Measurements from ENCODE around the gene RNF17.
"Not testable (repeated sequence)": the region's sequence is repeated elsewhere in the genome, so short reads cannot be mapped to it uniquely, and the experiment has no call there.

Gene RNF17

DNA sequence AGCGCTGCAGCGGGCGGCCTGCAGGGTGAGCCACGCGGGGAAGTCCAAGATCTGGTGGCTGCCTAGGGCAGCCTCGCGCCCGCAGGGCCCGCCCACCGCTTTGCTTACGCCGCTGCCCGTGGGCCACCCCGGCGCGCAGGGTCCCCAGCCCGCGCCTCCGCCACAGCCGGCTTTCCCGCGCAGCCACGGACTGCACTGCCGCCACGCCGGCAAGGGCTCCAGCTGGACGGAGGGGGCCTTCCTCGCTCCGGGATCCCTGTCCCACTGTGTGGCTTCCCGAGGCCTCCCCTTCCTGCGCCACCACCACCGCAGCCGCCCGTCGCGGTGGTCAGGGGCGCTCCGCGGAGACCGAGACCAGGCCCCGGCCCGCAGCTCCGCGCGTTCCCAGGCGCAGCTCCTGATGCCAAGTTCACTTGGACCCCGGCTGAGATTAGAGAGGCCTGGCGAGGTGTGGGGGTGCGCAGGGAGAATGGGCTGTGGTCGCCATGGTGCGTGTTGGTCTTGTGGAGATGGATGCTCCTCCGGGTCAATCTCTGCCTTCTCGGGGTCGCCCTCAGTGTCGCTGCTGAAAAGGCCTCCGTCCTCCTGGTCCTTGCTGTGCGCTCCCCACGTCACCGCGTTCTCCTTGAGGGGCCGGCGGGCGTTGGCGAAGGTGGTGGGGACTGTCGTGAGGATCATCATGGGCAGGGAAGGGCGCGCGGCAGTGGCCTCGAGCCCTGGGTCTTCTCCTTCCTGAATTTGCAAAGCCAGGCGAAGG lies 17.9 kb upstream of the RNF17 start:
- DNase-seq: no peak

DNA sequence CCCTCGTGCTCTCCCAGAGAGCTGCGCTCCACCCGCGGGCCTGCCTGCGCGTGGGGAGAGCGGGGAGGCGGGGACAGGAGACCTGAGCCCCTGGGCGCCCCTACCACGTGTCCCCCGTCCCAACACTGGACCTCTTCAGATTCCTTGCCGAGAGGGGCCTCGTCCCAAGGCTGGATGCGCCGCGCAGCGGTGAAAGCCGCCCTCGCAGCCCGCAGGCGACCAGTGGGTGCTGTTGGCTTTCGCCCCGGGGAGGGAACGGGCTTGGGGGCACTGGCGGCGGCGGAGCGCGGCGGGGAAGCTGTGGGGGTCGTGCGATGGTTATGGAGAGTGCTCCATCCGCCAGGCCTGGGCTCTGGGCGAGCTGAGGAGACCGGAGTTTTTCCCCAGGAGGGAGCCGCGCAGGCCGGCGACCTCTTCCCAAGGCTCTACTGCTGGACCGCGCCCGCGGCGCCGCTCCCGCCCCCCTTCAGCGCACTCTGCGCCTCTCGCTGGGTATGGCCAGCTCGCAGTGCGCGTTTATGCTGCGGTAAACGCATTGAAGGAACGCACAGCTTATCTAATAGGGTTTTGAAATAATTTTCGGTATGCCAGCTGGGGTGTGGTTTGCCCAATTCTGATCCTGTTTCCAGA lies 17.2 kb upstream of the RNF17 start:
- DNase-seq: peak; percentile 41

DNA sequence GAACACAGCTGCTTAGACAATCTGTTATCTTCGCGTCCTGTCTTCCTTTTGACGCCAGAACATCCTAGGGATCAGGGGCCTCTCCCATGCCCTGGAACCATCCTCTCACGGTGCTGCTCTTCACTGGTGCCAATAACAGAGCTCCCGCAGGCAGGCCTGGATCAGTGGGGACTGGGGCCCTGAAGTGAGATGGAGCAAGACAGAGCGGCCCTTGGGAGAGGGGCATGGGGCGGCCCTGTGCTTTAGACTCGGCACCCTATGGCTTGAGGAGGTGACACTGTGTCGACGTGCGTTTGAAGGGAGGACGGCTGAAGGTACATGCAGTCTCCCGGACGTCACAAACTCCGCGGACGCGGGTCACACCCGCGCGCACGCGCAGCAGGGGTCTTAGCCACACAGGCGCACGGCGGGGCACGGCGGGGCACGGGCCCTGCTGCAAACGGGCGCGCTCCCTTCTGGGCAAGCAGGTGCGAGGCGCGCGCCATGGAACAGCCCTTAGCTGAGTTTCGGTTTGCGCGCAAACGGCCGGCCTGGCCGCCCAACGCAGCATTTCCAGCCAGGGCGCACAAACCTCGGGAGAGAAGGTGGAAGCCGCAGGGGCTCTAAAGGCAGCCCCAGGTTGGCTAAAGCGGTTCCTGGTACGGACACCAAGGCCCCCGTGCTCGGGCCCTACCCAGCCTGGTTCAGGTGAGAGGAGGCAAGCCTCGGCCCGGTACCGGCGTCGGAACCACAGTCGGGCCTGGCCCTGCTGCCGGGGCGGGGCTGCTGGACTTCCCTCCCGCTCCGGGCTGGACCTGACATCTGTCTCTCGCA lies 16.5 kb upstream of the RNF17 start:
- DNase-seq: peak; percentile 60

DNA sequence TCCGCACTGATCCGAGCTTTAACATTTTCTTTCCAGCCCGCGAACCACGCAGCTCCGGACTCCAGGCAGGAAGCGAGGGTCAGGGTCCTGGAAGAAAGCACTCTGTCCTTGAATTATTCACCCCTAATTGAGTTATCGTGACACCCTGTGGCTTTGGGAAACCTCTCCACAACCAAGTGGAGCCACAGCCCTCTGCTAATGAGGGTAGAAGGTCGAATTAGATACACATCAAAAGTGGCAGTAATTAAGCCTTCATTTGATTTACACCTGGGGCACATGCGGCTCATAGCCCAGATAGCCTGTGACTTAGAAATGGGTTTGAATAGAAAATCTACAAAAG lies 15.9 kb upstream of the RNF17 start:
- DNase-seq: no peak

DNA sequence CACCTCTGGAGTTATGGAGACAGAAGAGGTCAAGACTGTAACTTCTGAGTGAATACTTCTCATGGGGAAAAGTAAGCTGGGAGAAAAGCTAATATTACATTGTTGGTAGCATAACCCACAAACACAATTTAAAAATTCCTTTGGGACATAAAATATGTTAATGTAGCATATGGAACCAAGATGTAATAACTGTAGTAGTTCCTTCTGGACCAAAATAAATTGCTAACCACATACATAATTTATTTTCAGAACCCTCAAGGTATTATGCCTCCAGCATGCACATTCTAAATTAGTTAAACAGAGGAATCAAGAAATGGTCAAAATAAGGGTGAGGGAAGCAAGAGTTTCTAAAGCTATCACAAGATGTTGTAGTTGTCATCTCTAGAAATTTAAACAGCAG lies 4.8 kb upstream of the RNF17 start:
- DNase-seq: no peak

DNA sequence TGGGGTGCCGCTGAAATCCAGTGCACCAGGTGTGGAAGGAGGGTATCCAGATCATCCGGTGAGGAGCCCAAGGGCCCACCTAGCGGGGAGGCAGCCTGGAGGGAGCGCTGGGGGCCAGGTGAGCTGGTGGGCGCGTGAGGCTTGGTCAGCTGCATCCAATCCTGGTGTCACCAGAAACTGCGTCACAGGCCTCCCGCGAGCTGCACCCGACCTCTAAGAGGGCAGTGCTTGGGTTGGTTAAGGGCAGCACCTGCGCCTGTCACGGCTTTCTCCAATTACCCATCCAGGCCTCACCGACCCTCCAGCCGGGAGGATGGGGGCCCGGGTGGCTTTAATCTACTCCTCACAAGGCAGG lies 284 bp downstream of the RNF17 start:
- DNase-seq: no peak

DNA sequence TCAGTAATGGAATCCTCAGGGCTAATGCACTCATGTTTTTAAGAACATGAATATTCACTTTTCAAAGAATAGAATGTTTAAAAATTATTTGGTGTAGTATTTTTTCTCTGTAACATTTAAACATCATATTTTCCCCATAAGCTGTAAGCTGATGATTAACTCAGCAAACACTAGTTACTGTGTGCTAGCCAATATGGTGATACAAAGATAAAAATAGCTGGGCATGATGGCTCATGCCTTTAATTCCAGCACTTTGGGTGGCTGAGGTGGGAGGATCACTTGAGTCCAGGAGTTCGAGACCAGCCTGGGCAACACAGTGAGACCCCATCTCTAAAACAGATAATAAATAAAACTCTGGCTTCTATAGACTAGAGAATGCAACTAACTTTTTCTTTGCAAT lies 13.2 kb downstream of the RNF17 start:
- no peak for DNase-seq

DNA sequence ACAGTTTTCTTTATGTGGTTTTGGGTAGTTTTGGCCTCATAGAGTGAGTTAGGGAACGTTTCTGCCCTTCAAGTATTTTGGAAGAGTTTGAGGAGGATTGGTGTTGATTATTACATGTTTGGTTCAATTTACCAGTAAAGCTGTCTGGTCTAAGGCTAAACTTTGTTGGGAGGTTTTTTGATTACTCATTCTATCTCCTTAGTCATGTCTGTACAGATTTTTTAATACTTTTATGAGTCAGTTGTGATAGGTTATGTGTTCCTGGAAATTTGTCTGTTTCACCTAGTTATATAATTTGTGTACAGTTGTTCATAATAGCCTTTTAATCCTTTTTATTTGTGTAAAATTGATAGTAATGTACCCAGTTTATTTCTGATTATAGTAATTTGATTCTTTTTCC lies 20.4 kb downstream of the RNF17 start:
- peak; percentile 29 for DNase-seq

DNA sequence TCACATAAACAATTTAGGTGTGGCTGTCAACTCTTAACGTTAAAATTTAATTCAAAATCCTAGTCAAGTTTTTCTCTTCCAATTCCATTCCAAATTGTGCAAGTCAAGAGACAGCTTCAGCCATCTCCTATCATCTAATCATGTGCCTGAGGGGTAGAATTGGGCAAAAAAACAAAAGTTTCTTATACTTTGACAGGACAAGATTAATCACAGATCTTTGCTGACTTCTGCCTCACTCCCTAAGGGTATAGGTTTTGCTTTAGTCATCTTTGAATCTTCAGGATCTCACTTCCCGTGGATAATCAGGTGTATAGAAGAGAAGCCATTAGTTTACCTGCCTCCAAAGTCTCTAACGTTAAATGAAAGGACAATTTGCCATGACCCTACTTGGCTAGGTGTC lies 24.6 kb downstream of the RNF17 start:
- DNase-seq: no peak

DNA sequence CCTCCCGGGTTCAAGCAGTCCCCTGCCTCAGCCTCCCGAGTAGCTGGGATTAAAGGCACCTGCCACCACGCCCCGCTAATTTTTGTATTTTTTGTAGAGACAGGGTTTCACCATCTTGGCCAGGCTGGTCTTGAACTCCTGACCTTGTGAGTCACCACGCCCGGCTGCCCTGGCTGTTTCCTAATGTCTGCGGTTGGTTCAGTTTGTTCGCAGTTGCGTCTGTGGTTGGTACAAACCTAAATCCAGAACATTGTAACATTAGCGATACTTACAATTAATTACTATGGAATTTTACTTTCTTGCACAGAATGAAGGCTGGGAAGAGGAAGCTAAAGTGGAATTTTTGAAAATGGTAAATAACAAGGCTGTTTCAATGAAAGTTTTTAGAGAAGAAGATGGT lies 38.1 kb downstream of the RNF17 start:
- DNase-seq: no peak

DNA sequence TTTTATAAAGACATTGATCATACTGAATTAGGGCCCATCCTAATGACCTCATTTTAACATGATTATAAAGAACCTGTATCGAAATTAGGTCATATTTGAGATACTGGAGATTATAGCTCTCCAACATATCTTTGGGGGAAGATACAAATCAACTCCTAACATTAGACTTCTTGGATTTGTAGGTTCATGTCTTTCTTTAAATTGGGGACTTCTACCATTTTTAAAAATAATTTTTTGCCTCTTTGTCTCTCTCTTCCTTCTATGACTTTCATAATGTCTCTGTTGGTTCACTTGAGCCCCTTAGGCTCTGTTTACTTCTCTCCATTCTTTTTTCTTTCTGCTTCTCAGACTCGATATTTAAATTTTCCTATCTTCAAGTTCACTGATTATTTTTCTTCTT lies 57.2 kb downstream of the RNF17 start:
- DNase-seq: no peak

DNA sequence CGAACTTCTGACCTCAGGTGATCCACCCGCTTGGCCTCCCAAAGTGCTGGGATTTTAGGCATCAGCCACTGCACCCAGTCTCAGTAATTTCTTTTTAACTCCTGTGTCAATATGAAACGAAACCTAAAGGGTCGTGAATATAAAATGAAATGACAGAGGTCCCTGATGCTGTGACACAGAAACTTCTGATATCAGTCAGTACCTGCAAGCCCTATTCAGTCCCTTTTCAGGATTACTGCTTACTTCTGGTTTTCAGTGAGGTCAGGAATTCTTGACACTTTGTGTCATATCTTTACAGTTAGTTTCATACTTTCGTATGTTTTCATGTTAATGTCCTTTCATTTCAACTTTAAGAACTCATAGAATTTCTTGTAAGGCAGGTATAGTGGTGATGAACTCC lies 58.7 kb downstream of the RNF17 start:
- DNase-seq: peak; percentile 47

DNA sequence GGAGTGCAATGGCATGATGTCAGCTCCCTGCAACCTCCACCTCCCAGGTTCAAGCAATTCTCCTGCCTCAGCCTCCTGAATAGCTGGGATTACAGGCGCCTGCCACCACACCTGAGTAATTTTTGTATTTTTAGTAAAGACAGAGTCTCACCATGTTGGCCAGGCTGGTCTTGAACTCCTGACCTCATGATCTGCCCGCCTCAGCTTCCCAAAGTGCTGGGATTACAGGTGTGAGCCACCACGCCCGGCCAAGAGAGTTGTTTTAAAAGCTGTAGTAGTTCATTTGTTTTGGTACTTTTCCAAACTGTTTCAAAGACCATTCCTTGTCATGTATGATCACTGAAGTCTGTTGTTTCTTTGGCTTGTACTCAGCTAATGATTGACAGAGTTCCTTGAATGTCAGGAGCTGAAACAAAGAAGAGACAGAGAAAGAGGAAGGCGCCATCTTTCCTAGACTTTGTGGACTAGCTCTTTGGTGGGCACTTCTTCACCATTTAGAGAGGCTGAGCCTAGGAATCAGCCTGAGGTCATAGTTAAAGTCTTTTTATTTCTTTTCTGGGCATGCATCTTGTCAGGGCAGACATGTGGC lies 59.2 kb downstream of the RNF17 start:
- not testable (repeated sequence) for DNase-seq

DNA sequence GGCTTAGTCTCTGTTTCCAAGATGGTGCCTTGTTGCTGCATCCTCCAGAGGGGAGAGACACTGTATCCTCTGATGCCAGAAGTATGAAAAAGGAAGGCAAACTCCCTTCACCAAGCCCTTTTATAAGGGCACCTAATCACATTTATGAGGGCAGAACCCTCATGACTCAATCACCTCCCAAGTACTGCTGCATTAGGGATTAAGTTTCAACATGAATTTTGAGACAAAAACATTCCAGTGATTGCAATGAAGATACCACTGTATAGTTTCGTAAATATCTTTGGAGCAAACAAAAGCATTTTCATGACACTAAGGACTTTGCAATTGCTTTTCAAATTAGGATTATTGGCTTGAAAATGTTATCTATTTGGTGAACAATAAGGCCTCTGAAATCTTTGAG lies 63.8 kb downstream of the RNF17 start:
- no peak for DNase-seq

DNA sequence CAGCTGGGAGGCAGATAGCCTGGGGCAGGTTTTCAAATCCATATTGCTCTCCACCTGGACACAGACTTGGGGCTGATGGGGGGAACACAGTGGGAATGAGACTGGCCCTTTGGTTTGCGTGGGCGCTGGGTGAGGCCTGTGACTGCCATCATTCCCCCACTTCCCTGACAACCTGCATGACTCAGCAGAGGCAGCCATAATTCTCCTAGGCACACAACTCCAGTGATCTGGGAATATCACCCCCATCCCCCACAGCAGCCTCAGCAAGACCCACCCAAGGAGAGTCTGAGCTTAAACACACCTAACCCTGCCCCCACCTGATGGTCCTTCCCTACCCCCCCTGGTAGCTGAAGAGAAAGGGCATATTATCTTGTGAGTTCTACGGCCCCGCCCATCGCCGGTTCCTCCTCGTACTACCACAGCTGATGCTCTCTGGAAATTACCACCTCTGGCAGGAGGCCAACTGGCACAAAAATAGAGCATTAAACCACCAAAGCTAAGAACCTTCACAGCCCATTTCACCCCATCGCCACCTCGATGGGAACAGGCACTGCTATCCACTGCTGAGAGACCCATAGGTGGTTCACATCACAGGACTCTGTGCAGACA lies 71.0 kb downstream of the RNF17 start:
- no peak for DNase-seq

DNA sequence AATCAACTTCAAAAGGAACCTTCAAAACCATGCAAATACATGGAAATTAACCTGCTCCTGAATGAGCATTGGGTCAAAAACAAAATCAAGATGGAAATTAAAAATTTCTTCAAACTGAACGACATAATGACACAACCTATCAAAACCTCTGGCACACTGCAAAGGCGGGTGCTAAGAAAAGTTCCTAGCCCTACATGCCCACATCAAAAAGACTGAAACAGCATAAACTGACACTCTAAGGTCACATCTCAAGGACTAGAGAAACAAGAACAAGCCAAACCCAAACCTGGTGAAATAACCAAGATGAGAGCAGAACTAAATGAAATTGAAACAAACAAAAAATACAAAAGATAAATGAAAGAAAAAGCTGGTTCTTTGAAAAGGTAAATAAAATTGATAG lies 73.6 kb downstream of the RNF17 start:
- DNase-seq: not testable (repeated sequence)

DNA sequence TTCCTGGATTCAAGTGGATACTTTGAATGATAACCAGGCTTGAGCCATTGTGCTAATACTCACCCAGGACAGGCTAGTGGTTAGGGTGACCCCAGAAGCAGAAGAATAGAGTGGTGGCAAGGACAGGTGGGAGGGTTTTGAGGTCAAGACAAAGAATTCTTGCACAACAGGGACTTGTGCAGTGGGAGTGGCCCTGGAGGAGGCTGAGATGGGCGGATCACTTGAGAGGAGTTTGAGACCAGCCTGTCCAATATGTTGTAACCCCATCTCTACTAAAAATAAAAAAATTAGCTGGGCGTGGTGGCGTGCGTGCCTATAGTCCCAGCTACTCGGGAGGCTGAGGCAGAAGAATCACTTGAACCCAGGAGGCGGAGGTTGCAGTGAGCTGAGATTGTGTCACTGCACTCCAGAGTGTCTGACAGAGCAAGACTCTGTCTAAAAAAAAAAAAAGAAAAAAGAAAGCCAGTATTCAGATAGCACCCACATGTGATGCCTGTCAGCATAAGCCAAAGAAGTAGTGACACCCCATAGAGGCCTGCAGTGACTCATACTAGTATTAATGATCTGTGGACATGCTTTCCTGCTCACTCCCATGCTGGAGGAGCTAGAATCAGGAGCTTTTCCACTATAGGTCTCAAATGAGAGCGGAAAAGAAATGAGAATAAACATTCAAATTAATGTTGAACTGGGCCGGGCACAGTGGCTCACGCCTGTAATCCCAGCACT lies 78.7 kb downstream of the RNF17 start:
- no peak for DNase-seq

DNA sequence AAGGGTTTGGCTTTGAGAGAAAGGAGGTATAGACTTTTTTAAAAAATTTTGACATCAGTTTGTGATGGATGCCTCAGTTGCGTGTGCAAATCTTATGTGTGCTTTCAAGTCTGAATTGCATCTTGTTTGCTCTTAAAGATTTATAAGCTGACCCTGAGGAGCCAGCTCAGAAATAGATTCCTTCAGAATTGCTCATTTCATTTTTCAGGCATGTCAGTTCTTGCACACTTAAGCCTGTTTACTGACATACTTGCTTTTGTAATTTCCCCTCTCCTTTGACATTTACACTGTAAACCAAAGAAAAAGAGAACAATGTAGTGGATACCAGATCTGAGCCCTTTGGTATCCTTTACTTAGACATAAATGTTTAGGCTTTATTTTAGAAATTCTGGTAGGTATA lies 87.6 kb downstream of the RNF17 start:
- no peak for DNase-seq

DNA sequence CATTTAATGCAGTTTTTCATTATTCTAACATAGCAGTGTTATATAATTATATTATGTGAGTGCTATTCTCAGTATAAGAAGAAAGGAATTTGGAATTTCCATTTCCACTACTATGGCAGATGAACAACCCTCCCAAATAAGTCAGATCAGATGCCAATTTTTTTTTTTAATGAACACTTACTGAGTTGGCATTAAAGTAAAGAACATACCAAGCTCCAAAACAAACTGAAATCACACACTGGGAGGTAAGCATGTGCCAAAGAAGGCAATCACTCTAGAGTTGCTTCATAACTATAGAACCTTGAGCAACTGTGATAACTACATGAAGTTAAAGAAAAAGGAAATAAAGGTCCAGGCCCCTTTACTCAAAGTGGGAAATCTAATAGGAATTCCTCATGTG lies 90.3 kb downstream of the RNF17 start:
- DNase-seq: no peak

DNA sequence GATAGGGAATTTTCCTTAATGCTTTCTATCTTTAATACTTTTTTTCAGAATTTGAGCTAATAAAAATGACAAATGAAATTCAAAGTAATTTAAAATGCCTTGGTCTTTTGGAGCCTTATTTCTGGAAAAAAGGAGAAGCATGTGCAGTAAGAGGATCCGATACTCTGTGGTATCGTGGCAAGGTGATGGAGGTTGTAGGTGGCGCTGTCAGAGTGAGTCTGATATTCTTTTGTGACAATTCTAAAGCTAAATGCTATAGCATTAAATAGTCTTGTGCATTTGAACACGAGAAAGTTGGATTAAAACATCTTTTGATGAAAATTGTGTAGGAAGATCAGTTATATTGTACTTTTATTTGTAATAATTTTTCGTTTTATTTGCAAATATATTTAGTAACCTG lies 95.0 kb downstream of the RNF17 start:
- no peak for DNase-seq

DNA sequence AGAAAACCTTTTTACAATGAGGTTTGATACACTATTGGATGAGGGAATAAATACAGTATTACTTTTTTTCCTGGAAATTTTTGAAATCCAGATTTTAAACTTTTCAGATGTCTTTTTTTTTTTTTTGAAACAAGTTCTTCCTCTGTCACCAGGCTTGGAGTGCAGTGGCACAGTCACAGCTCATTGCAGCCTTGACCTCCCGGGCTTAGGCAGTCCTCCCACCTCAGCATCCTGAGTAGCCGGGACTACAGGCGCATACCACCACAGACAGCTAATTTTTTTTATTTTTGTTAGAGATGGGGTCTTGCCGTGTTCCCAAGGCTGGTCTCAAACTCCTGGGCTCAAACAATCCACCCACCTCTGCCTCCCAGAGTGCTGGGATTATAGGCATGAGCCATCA lies 96.8 kb downstream of the RNF17 start:
- no peak for DNase-seq

DNA sequence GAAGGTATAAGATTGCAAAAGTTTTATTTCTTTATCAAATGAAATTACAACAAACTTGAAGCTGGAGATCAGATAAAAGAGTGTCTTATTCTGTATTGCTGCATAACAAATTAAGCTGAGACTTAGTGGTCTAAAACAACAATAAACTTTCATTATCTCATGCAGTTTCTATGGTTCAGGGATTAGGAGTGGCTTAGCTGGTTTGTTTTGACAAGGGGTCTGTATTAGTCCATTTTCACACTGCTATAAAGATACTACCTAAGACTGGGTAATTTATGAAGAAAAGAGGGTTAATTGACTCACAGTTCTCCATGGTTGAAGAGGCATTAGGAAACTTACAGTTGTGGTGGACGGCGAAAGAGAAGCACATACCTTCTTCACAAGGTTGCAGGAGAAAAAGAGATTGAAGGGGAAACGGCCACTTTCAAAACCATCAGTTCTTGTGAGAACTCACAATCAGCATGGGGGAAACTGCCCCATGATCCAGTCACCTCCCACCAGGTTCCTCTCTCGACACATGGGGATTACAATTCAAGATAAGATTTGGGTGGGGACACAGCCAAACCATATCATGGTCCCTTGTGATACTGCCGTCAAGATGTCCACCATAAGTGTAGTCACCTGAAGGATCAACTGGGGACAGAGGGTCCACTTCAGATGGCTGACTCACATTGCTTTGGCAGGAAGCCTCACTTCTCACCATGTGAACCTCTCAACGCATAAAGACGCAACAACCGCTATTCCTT lies 97.8 kb downstream of the RNF17 start:
- no peak for DNase-seq
